CD14-positive monocyte (primary cell): Measurements from ENCODE around the gene STK38. TPM values are rescaled to one million over a fixed set of nuclear protein-coding genes. Genes with fewer than 3 reads are reported as not detected.

Experiments used
- DNase-seq, 3 donors: peaks; one replicate each; pipeline ENCODE4 v3.0.0-alpha.2; 2011 to 2022
- H2AFZ ChIP-seq: 2 replicates; pipeline ENCODE4 v1.6.0; 2012; ENCODE audit warnings: mild to moderate bottlenecking, low read depth, low read length, inconsistent platforms; ENCODE audit not compliant: insufficient read depth, poor library complexity, severe bottlenecking
- H3K27ac ChIP-seq, 2 donors: 1 replicate in 1 of 2; 2 replicates in 1 of 2; pipeline ENCODE4 v1.5.1; 2012 to 2013; ENCODE audit warnings: low read length in 2 of 2, control low read depth in 1 of 2, inconsistent platforms in 1 of 2, low read depth in 1 of 2, mild to moderate bottlenecking in 1 of 2
- H3K27me3 ChIP-seq, 2 donors: one replicate each; pipeline versions ENCODE4 v1.6.0 to v1.6.1; 2011 to 2013; ENCODE audit warnings: low read length in 2 of 2; ENCODE audit not compliant: control insufficient read depth in 2 of 2, insufficient read depth in 2 of 2
- H3K36me3 ChIP-seq, 2 donors: replicated peaks in 1 of 2; 1 replicate in 1 of 2; 2 replicates in 1 of 2; pipeline versions ENCODE4 v1.5.1 to v1.6.1; 2012 to 2013; ENCODE audit warnings: low read length in 2 of 2, control low read depth in 1 of 2, inconsistent platforms in 1 of 2, mild to moderate bottlenecking in 1 of 2; ENCODE audit not compliant: insufficient read depth in 2 of 2, control insufficient read depth in 1 of 2
- H3K4me1 ChIP-seq, 2 donors: 1 replicate in 1 of 2; 2 replicates in 1 of 2; pipeline versions ENCODE4 v1.5.1 to v1.6.1; 2012 to 2013; ENCODE audit warnings: low read length in 2 of 2, control low read depth in 1 of 2, inconsistent platforms in 1 of 2, mild to moderate bottlenecking in 1 of 2, moderate library complexity in 1 of 2; ENCODE audit not compliant: insufficient read depth in 2 of 2, control insufficient read depth in 1 of 2
- H3K4me2 ChIP-seq: replicated peaks from 2 replicates; pipeline ENCODE3; 2012; ENCODE audit warnings: low read length, moderate library complexity, mild to moderate bottlenecking; ENCODE audit not compliant: poor library complexity, severe bottlenecking; ENCODE audit errors: extremely low read depth
- H3K4me3 ChIP-seq, 3 experiments: fragments of 200-600 bp in 1 of 3; sonication (generic) in 1 of 3; replicated peaks in 1 of 3; 1 replicate in 2 of 3; 2 replicates in 1 of 3; pipeline ENCODE4 v1.5.1; 2011 to 2013; ENCODE audit warnings: low read length in 3 of 3, mild to moderate bottlenecking in 3 of 3, control low read depth in 2 of 3, low read depth in 2 of 3, inconsistent platforms in 1 of 3, moderate library complexity in 1 of 3
- H3K79me2 ChIP-seq: 2 replicates; pipeline ENCODE4 v1.6.0; 2012; ENCODE audit warnings: mild to moderate bottlenecking, control low read depth, inconsistent platforms, low read length, moderate library complexity; ENCODE audit not compliant: insufficient read depth
- H3K9ac ChIP-seq: 2 replicates; pipeline ENCODE4 v1.6.0; 2017; ENCODE audit warnings: low read length, mild to moderate bottlenecking; ENCODE audit not compliant: insufficient read depth, poor library complexity, severe bottlenecking
- H3K9me3 ChIP-seq, 2 donors: replicated peaks in 1 of 2; 1 replicate in 1 of 2; 2 replicates in 1 of 2; pipeline versions ENCODE4 v1.5.1 to v1.6.1; 2012 to 2013; ENCODE audit warnings: low read length in 2 of 2, control low read depth in 1 of 2; ENCODE audit not compliant: control insufficient read depth in 1 of 2, insufficient read depth in 1 of 2
- H4K20me1 ChIP-seq: 2 replicates; pipeline ENCODE4 v1.6.0; 2012; ENCODE audit warnings: mild to moderate bottlenecking, low read length, control low read depth, moderate library complexity; ENCODE audit not compliant: insufficient read depth
- H3K27ac Mint-ChIP-seq, 7 donors: one replicate each; pipeline ENCODE4 v1.8.0; 2020; ENCODE audit warnings: mild to moderate bottlenecking in 7 of 7, mixed read lengths in 7 of 7, moderate library complexity in 6 of 7, inconsistent platforms in 2 of 7
- H3K27me3 Mint-ChIP-seq, 3 donors: one replicate each; pipeline ENCODE4 v1.8.0; 2021 to 2022; ENCODE audit warnings: low read depth in 3 of 3, mild to moderate bottlenecking in 3 of 3, mixed read lengths in 3 of 3, moderate library complexity in 3 of 3, inconsistent platforms in 1 of 3
- H3K36me3 Mint-ChIP-seq, 2 donors: one replicate each; pipeline ENCODE4 v1.8.0; 2020; ENCODE audit warnings: mixed read lengths in 2 of 2, inconsistent platforms in 1 of 2, mild to moderate bottlenecking in 1 of 2
- H3K4me1 Mint-ChIP-seq: one replicate; pipeline ENCODE4 v1.8.0; 2020; ENCODE audit warnings: mild to moderate bottlenecking, mixed read lengths
- H3K4me3 Mint-ChIP-seq, 2 donors: one replicate each; pipeline ENCODE4 v1.8.0; 2020; ENCODE audit warnings: mild to moderate bottlenecking in 2 of 2, mixed read lengths in 2 of 2, moderate library complexity in 1 of 2
- H3K9me3 Mint-ChIP-seq, 7 donors: one replicate each; pipeline ENCODE4 v1.8.0; 2020 to 2022; ENCODE audit warnings: mixed read lengths in 7 of 7, mild to moderate bottlenecking in 6 of 7, moderate library complexity in 6 of 7, inconsistent platforms in 2 of 7
- CTCF ChIP-seq: fragments of 200-600 bp; IDR thresholded peaks from one replicate; pipeline ENCODE4 v1.8.0; 2022; ENCODE audit warnings: antibody characterized with exemption, mild to moderate bottlenecking
- WGBS: methylation state at CpG from one replicate; pipeline ENCODE4 v1.1.5; 2013; ENCODE audit warnings: missing lambda C conversion rate; ENCODE audit not compliant: insufficient coverage; 5-methylcytosine and 5-hydroxymethylcytosine counted together
- intact Hi-C, 2 donors: fragments of 100-400 bp; cut with micrococcal nuclease; formaldehyde crosslinking; loops; one replicate each; pipeline versions ENCODE4 v1.15.0 to v1.15.1; 2023
- polyA plus RNA-seq, 3 donors: library from polyadenylated mRNA; depleted of rRNA in 1 of 3; unstranded in 2 of 3; stranded (reverse) in 1 of 3; fragments of 300-500 nt in 2 of 3; fragments of >200 nt in 1 of 3; fragmentation: Illumina TruSeq in 2 of 3; gene quantifications; 1 replicate in 2 of 3; 2 replicates in 1 of 3; pipeline ENCODE4 v1.2.3, GENCODE V29; 2012 to 2021

STK38 gene
- polyA plus RNA-seq, 3 donors: 57.1 to 95.7 (median 58.4) TPM

GRCh38 chr6:36501686-36502085, 45.6 kb downstream of the STK38 start:
- TF ChIP-seq CTCF: no peak
- no peak overlapping the region for H3K9ac ChIP-seq
- H3K9me3 ChIP-seq: no peaks in the 10 kb centered on the region
- peaks cover 52% of the 10 kb centered on the region for H3K79me2 ChIP-seq
- Mint-ChIP-seq H3K4me3 (no peak overlapping the region), H3K4me1 (peaks cover 2% of the 10 kb centered on the region), H3K36me3 (peaks cover 76 to 94% of the 10 kb centered on the region in 2 donors), H3K27ac (peak overlapping the region in 1 of 7 donors; percentile 63), H3K27me3 (peaks cover 0 to 1% (median 0%) of the 10 kb centered on the region in 3 donors), H3K9me3 (peaks cover 0 to 1% (median 0%) of the 10 kb centered on the region in 7 donors)
- intact Hi-C loops: no loop called here
- H3K27me3 ChIP-seq: no peaks in the 10 kb centered on the region
- H3K4me1 ChIP-seq: no peaks in the 10 kb centered on the region
- H2AFZ ChIP-seq: no peak overlapping the region
- no peak overlapping the region for H3K4me2 ChIP-seq
- no peak overlapping the region for H3K27ac ChIP-seq
- no CpG with 5 or more reads among the region's 6 CpGs for WGBS
- H4K20me1 ChIP-seq: peaks cover 80% of the 10 kb centered on the region
- H3K4me3 ChIP-seq: no peak overlapping the region
- H3K36me3 ChIP-seq: peaks cover 93 to 99% of the 10 kb centered on the region in 2 donors
- DNase-seq: no peak

GRCh38 chr6:36499918-36500317, 47.4 kb downstream of the STK38 start:
- peaks cover 0 to 4% (median 0%) of the 10 kb centered on the region in 7 donors for H3K9me3 Mint-ChIP-seq
- Histone ChIP-seq H3K36me3 (peaks cover 92 to 99% of the 10 kb centered on the region in 2 donors), H4K20me1 (peaks cover 64% of the 10 kb centered on the region), H3K9ac (no peak overlapping the region), H3K9me3 (no peaks in the 10 kb centered on the region), H2AFZ (no peak overlapping the region), H3K4me2 (no peak overlapping the region), H3K4me3 (no peak overlapping the region), H3K27ac (no peak overlapping the region), H3K79me2 (peaks cover 52% of the 10 kb centered on the region), H3K27me3 (no peaks in the 10 kb centered on the region), H3K4me1 (peaks cover 7 to 9% of the 10 kb centered on the region in 2 donors)
- no peak for TF ChIP-seq CTCF
- peaks cover 77 to 94% of the 10 kb centered on the region in 2 donors for H3K36me3 Mint-ChIP-seq
- H3K4me3 Mint-ChIP-seq: no peak overlapping the region
- intact Hi-C loops: no loop called here
- H3K27me3 Mint-ChIP-seq: peaks cover 0 to 1% (median 0%) of the 10 kb centered on the region in 3 donors
- no peak for DNase-seq
- WGBS: 89% methylated on average over 3 of the region's 4 CpGs
- peak overlapping the region in 2 of 7 donors; percentile 26 to 33 for H3K27ac Mint-ChIP-seq
- H3K4me1 Mint-ChIP-seq: peaks cover 9% of the 10 kb centered on the region
